ENCODE data around the gene CUL1.

DNA sequence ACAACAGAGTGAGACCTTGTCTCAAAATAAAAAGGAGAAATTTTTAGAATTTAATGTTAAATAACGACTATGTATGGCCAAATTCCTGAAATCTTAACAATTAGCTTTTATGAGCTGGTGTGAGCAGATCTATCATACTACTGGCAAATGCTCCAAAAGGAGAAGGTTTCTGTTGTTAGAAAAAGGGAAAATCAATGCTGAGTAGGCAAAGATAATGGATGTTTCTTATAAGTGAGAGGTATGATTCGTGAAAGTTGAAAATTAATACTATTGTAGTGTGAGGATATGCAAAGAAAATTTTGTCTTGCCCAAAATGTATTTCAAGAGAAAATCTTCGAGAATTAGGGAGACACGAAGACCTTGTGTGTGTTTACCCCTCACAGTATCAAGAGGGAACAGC is 40.8 kb upstream of the CUL1 start:
- TF ChIP-seq POLR2A (IDR thresholded peaks at IDR 0.05; ENCODE audit: low read depth, low read length) = no peak
- TF ChIP-seq JUN (IDR thresholded peaks at IDR 0.05; ENCODE audit: borderline replicate concordance, insufficient read depth, insufficient read length, low read depth) = no peak
- no peak for TF ChIP-seq POLR2AphosphoS5 (IDR thresholded peaks at IDR 0.05; ENCODE audit: insufficient read depth, low read depth, low read length)
- TF ChIP-seq, protein P1, sequence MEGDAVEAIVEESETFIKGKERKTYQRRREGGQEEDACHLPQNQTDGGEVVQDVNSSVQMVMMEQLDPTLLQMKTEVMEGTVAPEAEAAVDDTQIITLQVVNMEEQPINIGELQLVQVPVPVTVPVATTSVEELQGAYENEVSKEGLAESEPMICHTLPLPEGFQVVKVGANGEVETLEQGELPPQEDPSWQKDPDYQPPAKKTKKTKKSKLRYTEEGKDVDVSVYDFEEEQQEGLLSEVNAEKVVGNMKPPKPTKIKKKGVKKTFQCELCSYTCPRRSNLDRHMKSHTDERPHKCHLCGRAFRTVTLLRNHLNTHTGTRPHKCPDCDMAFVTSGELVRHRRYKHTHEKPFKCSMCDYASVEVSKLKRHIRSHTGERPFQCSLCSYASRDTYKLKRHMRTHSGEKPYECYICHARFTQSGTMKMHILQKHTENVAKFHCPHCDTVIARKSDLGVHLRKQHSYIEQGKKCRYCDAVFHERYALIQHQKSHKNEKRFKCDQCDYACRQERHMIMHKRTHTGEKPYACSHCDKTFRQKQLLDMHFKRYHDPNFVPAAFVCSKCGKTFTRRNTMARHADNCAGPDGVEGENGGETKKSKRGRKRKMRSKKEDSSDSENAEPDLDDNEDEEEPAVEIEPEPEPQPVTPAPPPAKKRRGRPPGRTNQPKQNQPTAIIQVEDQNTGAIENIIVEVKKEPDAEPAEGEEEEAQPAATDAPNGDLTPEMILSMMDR (IDR thresholded peaks at IDR 0.05; ENCODE audit: extremely low read depth in 1 of 2, insufficient read depth in 1 of 2, low read depth in 1 of 2, low read length in 2 of 2) = no peak
- no peak for TF ChIP-seq EZH2 (IDR thresholded peaks at IDR 0.05; ENCODE audit: borderline replicate concordance, low read depth, low read length, severe bottlenecking)
- TF ChIP-seq MYC (IDR thresholded peaks at IDR 0.05; ENCODE audit: low read depth, low read length) = no peak
- TF ChIP-seq FOS (IDR thresholded peaks at IDR 0.05; ENCODE audit: borderline replicate concordance, insufficient read depth, low read length) = no peak
- TF ChIP-seq GATA2 (IDR thresholded peaks at IDR 0.05; ENCODE audit: insufficient read depth, insufficient read length, low read depth, low read length) = no peak
